Measurements from ENCODE around the gene CRABP2.
A peak's percentile ranks its signal among the peaks of the same experiment; 100 is the strongest.

The CRABP2 gene

GRCh38 chr1:156656806-156657740, 48.3 kb downstream of the CRABP2 start:
- DNase-seq (ENCODE audit: low read depth in 2 of 2, low spot score in 1 of 2), result peak; percentile 47 to 54

- no peak for DNase-seq (ENCODE audit: low read depth in 2 of 2, low spot score in 1 of 2)
Measured at GRCh38 chr1:156655904-156656516, 49.4 kb downstream of the CRABP2 start.

DNA sequence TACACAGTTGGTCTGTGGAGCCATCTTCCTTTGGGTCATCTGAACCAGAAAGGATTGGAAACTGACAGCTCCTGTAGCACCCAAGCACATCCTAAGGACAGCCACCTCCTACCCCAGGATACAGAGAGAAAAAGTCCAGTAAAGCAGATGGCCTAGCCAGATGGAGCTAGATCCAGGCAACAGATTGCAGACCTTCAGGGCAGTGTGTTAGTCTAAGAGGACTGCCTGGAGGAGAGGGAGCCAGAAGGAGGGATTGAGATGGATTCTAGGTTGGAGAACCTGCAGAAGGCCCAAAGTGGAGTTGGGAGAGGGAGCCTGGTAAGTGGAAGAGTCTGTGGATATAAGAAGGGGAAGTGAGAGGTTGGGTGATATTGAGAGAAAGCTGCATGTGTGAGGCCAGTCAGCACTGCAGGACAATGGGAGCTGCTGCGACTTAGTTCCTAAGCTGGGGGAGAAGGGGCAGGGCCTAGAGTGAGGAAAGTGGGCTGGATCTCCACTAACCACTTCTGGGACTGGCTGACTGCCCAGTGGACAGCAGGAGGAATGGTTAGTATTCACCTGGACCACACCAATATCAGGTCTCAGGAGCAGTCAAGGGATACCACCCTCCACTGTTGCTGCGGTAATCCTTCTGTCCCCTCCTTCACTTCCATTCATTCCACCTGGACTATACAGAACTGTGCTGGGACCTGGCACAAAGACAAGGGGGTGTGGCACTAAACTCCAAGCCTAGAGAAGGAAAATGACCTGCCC, 50.1 kb downstream of the CRABP2 start:
- DNase-seq (ENCODE audit: low read depth in 2 of 2, low spot score in 1 of 2), result no peak

DNA sequence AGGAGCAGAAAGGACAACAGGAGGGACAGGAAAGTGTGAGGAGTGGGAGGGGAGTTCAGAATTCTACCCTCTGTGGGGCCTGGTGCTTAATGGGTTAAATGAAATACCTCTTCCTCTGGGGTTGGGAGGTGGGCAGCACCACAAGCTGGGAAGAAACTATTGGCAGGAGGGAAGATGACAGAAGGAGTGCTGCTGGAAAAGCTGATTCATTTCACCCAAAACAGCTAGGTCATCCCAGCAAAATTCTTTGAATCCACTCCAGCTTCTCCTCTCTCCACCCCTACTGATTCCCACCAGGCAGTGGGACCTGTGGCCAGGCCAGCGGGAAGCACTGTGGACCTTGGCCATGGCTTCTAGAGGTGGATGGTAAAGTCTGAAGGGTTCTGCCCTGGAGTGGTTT, 50.7 kb downstream of the CRABP2 start:
- no peak for DNase-seq (ENCODE audit: low read depth in 2 of 2, low spot score in 1 of 2)

- no peak for DNase-seq (ENCODE audit: low read depth in 2 of 2, low spot score in 1 of 2)
Measured at GRCh38 chr1:156652992-156653355, 52.4 kb downstream of the CRABP2 start.

- no peak for DNase-seq (ENCODE audit: low read depth in 2 of 2, low spot score in 1 of 2)
Measured at GRCh38 chr1:156652131-156652991, 53.0 kb downstream of the CRABP2 start.
